Stimulated activated CD8-positive, alpha-beta memory T cell treated with anti-CD3 and anti-CD28 coated beads, Interleukin-4, amount 100 ng/mL, for 24 hours (primary cell): ENCODE data around the gene CYBB.
"Not testable (repeated sequence)": the region's sequence is repeated elsewhere in the genome, so short reads cannot be mapped to it uniquely, and the experiment has no call there.

Experiments
- DNase-seq: peaks from one replicate; pipeline ENCODE4 v3.0.0-alpha.2; 2020; ENCODE audit warnings: low read depth

Gene CYBB

DNA sequence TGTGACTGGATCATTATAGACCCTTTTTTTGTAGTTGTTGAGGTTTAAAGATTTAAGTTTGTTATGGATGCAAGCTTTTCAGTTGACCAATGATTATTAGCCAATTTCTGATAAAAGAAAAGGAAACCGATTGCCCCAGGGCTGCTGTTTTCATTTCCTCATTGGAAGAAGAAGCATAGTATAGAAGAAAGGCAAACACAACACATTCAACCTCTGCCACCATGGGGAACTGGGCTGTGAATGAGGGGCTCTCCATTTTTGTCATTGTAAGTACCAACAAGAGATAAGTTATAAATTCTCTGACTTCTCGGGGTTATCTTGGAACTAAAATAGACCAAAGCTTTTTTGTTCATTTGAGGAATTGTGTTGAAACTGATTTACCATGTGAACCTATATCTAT, at the start of gene CYBB:
Gene CYBB, plus strand, starts transcription at position 203 of the 400 bp plus-strand sequence. Its CDS starts 19 bp downstream, at position 222.
- DNase-seq = no peak

DNA sequence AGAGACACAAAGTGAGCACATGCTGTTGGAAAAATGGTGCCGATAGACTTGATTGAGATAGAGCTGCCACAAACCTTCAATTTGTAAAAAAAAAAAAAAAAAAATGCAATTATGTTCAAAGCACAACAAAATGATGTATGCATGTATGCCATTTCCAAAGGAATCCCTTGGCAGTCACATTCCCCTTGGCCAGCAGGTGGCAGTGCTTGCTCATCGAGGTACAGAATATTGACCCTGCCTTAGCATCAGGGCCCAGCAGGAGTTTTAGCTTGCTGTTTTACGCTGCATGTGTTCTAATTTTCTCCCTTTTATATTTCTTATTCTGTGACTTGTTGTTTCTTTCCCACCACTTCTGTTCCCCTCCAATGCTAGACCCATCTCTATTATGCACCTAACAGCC, 34.5 kb upstream of the CYBB start:
- peak; percentile 60 for DNase-seq

DNA sequence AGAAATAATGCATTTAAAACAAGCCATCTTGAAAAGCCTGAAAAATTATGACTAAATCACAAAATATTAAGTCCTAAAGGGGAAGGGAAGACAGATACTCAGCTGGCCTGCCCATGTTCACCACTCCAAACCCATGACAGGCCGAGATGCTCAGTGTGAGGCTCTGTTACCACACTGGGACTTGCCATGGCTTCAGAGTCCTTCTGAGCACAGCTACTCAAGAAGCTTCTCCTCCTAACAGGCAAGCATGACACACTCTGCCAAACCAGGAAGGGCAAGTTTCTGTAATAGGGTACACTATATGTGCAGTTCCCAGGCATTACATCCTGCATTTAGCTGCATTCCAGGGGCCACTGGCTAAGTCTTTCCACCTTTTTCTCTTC, 34.0 kb upstream of the CYBB start:
- DNase-seq = no peak

DNA sequence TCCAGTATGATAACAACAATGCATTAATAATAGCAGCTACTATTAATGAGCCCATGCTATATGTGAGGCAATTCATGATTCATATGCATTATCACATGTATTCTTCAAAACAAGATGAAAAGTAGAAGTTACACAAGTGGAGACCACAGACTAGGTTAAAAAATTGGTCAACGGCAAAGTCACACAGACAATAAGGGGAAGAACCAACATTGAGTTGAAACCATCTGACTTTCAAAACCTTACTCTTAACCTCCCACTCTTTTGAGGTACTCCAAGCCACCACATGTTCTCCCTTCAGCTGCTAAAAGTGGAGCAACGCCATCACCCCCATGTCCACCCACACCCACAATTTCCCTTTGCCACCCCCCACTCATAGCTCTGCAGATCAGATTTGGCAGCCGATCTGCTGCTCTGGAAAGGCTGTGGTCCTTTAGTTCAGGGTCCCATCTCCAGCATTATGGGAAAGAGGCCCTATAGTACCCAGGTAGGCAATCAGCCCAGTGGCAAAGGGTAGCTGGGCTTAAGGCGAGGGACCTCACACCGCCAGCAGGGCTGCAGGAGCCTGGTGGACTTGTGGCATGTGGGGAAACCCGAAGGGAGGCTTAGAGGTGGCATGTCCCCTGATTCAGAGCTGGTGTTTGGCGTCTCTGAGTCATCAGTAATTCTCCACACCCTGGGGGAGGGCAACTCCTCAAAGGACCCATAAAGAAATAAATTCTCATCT, 33.5 kb upstream of the CYBB start:
- DNase-seq = peak; percentile 12

DNA sequence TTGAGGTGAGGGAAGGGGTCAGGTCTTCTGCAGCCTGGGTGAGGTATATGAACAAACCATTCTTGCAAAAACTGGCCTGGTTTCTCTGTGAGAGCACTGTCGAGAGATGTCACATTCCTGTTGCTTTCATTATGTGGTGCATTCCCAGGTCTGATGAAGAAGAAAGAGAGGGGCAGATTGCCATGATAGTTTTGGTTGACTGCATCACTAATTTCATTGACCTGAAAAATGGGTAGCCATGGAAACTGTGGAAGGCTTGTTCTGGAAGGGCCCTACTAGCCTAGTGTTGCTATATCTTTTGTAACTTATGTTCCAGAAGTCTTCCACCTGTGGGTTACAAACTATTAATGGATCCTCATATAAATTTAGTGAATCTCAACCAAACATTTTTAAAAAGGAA, 32.9 kb upstream of the CYBB start:
- DNase-seq = no peak

DNA sequence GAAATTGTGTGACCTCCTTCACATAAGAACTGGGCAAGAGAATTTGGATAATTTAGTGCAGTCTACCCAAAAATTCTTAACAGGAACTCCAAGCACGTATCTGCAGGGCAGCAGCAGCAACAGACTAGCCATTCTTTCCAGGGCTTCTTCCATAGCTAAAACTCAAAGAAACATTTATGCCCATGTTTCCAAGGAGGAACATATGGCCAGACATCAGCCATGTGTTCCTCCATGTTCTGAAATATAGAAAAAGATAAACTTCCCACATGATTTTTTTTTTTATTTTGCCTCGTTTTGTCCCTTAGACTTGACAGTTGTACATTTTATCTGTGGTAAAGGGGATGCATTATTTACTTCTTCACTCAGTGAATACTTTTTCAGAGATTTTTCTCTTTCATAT, 27.6 kb upstream of the CYBB start:
- DNase-seq = no peak

DNA sequence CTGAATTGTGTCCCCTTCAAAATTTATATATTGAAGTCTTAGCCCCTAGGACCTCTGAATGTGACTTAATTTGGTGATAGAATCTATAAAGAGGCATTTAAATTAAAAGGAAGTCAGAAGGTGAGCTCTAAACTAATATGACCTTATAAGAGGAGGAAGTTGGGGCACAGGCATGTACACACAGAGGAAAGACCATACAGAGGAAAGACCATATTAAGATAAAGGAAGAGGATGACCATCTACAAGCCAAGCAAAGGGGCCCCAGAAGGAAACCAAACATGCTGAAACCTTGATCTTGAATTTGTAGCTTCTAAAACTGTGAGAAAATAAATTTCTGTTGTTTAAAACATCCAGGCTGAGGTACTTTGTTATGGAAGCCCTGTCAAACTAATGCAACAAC, 26.9 kb upstream of the CYBB start:
- DNase-seq = no peak

DNA sequence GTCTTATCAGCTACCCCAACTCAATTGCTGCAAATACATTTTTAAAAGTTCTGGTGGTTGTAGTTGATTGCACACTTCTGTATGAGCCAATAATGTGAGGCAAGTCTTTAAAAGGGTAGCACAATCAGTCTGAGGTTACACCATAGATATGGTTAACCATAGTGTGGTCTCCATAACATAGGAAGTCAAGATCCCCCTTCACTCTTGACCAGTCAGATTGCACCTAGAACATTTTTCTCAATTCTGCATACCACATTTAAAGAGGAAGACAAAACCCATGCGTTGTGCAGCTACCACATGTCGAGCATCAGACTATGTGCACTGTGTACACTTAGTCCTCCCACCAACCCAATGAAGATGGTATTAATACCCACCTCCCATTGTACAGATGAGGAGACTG, 26.5 kb upstream of the CYBB start:
- DNase-seq = no peak

DNA sequence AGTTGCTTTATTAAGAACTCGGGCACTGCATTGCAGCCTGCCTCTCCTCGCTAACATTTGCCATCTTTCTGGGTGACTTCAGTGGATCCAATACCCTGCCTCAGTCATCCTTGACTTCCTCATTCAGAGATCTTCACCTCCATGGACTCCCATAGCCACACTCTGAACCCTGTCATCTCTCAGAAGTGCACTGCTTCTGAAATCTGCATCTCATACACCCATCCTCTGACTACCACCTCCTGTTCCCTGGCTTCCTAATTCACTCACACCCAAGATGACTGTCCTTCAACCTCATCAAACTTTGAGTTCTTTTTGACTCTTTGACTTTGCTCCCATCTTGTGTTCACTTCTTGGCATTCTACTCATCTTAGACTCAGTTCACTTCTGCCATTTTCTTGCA, 25.3 kb upstream of the CYBB start:
- DNase-seq = no peak

DNA sequence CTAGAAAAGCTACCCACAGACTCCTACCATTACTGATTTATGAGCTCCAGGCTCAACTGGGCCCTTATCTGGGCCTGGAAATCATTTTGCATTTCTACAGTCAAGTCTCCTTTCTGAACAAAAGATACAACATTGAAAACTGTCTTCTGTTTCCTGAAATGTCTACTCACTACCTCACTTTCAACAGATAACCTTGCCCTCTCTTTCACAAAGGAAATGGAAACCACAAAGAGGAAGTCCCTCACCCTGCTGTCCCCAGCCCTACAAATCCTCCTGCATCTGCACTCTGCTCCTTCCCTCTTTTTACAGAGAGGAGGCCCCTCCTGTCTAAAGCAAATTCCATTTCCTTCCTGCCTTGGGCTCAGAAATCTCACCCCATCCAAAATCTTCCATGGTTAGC, 24.8 kb upstream of the CYBB start:
- DNase-seq = no peak

DNA sequence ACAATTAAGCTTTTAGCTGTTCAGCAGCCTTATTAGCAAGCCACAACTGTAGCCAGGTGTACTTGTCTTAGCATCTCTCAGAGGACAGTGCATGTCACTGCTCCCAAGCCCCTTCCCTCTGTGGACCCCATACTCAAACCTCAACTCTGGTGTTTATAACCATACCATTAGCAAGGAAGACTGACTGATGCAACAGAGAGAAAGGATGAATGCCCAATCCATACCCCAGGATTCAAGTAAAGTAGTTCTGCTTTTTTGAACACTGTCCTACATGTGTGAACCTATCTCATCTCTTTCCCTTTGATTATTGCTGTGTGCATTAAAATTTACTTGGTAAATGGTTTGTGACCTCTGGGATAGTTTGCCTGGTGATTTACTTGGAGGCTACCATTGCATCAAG, 22.8 kb upstream of the CYBB start:
- DNase-seq = no peak

DNA sequence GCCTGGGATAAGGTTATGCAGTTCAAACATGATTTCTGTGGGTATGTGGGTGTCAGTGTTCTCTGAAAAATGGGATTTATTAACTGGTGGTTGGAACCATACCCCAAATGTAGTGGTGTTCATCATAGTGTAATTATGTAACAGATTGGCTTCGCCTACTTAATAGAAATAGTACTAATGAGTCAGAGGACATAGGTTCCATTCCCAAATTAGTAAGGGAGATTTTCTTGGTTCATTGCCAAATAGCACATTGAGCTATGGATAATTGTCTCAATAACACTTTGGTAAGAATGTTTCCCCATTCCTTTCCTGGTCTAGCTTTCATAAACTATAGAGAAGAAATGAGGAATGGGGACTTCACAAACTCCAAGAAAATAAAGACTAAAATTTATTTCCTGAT, 20.5 kb upstream of the CYBB start:
- no peak for DNase-seq

DNA sequence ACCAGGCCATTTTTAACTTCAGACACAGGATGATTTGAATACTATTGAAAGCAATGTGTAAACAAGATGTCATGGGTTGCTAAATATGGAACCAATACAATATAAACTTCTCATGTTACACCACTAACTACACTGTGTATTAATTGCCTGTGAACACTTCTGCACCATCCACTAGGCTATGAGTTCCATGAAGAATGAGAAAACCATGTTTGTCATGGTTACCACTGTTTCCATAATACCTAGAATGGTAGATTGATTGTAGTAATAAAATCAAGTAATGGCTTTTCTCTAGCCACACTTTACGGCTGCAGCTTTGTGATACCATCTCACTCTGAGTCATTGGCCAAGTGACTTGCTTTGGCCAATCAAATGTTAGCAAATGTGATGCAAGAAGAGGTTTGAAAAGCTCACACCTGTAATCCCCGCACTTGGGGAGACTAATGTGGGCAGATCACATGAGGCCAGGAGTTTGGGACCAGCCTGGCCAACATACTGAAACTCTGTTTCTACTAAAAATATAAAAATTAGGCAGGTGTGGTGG, 19.9 kb upstream of the CYBB start:
- no peak for DNase-seq

DNA sequence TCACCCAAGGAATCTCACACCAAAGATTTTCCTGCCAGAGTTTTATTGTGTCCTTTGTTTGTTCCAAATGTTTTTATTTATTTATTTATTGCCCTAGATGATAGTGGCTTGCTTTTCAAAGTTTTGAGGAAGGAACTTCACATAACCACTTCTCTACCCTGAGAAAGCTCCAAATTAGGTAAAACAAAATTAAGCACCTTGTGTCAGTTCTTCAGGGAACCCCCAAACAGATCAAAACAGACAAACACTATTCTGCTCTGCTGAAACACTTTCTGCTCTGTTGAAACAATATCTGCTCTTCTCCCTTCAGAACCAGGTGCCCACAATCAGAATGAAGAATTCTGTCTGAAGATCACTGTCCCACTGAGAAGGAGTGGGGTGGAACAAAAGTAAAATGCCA, 16.5 kb upstream of the CYBB start:
- DNase-seq = no peak

DNA sequence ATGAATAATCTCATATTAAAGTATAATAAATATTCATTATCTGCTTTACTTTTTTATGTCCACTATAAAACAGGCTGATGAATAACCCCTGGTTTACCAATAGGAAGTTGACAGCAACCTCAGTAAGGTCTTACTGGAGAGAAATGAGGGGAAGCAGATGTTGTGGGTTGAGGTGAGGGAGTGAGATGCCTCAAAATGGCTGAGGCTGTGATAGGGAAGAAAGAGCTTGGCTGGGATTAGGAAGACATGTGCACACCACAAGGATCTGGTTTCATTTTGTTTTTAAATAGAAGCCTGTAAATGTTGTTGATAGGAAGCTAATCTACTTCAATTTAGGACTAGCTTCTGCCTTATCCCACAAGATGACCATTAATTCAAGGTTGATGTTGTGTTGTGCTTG, 14.4 kb upstream of the CYBB start:
- no peak for DNase-seq

DNA sequence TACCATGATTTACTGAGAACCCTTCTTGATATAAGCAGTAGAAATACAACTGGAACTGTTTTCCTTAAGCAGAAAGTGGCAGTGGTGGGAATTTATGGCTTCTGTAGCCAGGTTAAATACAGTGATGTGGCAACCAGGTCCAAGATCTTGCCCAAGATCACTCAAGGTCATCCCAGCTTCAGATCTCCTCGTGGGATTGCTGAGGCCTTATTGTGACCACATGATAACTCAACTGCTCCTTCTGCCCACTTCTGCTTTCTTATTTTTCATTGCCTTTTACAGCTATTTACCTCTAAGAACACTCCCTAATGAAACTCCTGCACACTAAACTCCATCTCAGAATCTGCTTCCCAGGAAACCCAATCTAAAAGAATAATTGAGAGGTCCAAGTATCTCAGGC, 12.4 kb upstream of the CYBB start:
- no peak for DNase-seq

DNA sequence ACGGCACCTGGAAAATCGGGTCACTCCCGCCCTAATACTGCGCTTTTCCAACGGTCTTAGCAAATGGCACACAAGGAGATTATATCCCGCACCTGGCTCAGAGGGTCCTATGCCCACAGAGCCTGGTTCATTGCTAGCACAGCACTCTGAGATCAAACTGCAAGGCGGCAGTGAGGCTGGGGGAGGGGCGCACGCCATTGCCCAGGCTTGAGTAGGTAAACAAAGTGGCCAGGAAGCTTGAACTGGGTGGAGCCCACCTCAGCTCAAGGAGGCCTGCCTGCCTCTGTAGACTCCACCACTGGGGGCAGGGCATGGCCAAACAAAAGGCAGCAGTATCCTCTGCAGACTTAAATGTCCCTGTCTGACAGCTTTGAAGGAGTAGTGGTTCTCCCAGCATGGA, 11.0 kb upstream of the CYBB start:
- not testable (repeated sequence) for DNase-seq

DNA sequence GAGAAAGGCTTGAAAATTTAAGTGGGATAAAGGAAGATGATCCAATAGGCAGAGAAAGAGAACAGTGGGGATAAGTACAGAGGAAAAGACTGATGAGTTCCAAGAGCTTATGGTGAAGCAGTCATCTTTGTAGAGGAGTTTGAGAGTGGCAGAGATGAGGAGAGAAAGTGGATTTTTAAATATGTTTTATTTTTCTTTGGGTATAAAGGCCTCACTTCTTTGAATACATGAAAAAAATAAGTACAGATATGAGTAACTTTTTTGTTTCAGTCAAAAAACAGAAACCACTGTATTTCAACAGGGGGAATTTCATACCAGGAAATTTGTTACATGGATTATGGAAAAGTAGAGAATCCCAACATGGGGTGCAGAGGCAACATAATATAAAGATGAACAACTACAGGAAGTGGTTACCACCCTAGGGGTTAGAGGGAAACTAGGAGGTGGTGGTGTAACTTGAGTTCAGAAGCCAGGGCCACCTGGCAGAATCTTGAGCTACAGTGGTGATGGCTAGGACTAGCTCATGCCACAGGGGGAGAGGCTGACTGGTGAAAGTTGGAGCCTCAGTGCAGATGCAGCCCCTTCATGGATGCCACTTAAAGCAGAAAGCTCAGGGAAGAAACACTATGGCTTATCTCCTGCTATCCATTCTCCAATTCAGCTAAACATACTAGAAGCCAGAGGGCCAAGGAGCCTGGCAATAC, 3.4 kb upstream of the CYBB start:
- no peak for DNase-seq

DNA sequence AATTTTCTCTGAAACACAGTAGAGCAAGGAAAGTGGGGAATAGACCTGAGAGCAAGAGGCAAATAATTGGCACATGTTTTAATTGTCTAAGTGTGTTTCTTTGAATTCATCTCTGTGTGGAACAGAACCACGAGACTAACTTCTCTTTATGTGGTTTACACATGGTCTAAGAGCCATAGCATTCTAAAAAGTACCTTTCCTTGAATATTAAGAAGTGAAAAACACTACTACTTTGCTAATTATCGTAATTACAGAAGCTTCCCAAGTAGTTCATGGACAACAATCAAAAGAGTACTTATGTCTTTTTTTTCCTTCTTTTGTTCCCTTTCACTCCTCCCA, 2.9 kb upstream of the CYBB start:
- no peak for DNase-seq

DNA sequence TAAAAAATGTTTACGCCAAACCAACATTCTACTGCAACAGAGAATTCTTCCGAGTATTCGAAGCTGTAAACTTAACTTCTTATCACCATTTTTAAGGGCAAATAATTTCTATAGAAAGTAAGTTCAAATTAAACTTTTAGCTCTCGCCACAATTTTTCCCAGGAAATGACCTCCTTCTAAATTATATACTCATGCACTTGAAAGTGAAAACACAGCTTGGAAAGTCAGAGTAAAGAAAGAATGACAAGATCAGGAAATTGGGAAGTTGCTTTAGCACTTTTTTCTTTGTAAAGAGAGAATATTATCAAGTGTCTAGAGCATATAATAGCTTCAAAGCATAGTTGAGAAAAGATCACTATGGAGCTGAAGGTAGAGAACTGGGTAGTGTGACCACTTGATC, 1.2 kb downstream of the CYBB start:
- no peak for DNase-seq

DNA sequence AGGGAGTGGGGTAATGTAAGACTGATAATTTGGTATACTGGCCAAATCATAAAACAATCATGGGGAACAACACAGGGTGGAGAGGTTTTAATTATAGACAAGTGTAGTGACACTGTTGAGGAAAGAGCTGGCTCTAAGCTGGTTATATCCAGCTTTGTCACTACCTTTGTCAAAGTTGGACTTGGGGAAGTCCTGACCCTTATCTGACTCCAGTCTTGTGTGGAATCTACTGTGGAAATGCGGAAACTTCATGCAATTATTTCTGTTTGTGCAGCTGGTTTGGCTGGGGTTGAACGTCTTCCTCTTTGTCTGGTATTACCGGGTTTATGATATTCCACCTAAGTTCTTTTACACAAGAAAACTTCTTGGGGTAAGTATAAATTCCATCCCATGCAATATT, 2.0 kb downstream of the CYBB start:
- DNase-seq = no peak

DNA sequence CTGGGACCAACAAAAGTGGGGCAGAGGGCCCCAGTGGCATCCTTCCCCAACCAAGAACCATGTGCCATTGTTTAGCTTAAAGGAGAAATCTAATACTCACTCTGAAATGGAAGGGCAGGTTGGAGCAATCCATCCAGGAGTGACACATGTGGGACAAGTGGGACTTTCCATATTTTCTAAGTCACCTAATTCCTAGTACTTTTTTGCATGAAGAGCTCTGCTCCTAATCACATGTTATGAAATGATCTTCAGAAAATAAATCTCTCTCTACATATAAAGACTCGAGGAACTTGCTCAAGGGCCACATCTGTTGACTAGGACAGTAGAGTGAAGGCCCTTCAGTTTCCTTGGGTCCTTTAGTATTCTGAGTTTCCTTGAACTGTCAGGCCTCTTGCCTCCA, 2.5 kb downstream of the CYBB start:
- DNase-seq = no peak

DNA sequence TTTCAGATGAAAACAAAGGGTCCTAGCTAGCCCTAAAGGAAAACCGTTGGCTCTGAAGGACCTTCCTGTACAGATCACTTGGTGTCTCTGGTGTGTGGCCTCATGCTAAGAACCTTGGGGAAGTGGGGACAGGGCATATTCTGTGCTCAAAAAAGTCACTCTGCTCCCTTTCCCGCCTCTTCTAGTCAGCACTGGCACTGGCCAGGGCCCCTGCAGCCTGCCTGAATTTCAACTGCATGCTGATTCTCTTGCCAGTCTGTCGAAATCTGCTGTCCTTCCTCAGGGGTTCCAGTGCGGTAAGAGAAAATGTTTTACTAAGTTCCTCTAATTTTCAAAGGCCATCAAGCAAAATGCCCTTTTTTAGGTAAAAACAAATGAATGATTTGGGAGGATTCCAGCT, 3.4 kb downstream of the CYBB start:
- DNase-seq = no peak

DNA sequence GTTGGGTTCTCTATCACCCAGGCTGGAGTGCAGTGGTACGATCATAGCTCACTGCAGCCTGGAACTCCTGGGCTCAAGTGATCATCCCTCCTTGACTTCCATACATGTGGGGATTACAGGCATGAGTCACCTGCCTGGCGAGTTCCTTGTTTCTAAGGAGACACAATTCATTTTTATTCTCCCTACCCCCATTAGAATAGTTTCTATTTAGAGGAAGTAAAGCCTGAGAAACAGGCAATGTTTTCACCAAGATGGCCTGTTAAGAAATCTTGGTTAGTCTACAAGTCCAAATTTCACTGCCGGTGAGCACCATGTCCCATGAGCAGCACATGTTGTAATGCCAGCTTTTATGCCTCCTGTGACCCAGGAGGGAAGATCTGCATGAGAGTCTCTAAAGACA, 5.7 kb downstream of the CYBB start:
- DNase-seq = no peak
